Measurements from ENCODE around the gene RGL1.

Gene RGL1

DNA sequence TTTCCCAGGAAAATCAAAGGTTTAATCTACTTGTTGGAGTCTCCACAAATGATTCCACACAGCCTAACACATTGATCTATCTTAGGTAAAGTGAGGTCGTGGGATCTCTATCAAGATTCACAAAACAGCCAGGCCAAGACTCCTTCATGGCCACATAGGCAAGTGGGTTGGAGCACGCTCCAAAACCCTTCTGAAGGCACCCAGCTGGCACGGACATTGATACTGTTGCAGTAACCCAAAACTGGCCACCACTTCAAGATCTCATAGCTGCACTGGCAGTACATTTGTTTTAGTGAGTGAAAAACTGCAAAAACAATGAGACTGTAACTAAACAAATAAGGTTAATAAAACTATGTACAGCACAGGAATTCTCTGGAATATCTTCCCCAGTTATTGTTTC lies 170.7 kb downstream of the RGL1 start:
- TF ChIP-seq, protein P1, sequence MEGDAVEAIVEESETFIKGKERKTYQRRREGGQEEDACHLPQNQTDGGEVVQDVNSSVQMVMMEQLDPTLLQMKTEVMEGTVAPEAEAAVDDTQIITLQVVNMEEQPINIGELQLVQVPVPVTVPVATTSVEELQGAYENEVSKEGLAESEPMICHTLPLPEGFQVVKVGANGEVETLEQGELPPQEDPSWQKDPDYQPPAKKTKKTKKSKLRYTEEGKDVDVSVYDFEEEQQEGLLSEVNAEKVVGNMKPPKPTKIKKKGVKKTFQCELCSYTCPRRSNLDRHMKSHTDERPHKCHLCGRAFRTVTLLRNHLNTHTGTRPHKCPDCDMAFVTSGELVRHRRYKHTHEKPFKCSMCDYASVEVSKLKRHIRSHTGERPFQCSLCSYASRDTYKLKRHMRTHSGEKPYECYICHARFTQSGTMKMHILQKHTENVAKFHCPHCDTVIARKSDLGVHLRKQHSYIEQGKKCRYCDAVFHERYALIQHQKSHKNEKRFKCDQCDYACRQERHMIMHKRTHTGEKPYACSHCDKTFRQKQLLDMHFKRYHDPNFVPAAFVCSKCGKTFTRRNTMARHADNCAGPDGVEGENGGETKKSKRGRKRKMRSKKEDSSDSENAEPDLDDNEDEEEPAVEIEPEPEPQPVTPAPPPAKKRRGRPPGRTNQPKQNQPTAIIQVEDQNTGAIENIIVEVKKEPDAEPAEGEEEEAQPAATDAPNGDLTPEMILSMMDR (IDR thresholded peaks at IDR 0.05; ENCODE audit: low read depth, low read length): no peak
- no peak overlapping the region for H3K4me3 ChIP-seq (ENCODE audit: low read depth, low read length)

GRCh38 chr1:183977717-183978116 lies 172.8 kb downstream of the RGL1 start:
- TF ChIP-seq, protein P1 (IDR thresholded peaks at IDR 0.05; ENCODE audit: low read depth, low read length): no peak
- no peak overlapping the region for H3K4me3 ChIP-seq (ENCODE audit: low read depth, low read length)

Data from WI38 (cell line).